Adipose tissue (tissue), 3 donors: ENCODE data around the gene CATSPERB. TPM values are rescaled to one million over a fixed set of nuclear protein-coding genes. Genes with fewer than 3 reads are reported as not detected.
"Not testable (repeated sequence)": the region's sequence is repeated elsewhere in the genome, so short reads cannot be mapped to it uniquely, and the experiment has no call there.

Experiments
- H3K27ac ChIP-seq: one replicate; pipeline ENCODE4 v1.5.1; 2013; ENCODE audit warnings: low read depth, low read length
- WGBS, 3 donors: extraction: QIAGEN DNeasy Blood & Tissue Kit; methylation state at CpG; one replicate each; pipeline ENCODE4 v1.1.7; 2013; 5-methylcytosine and 5-hydroxymethylcytosine counted together
- polyA plus RNA-seq, 3 donors: library from polyadenylated mRNA; stranded (reverse); fragments of 200-250 nt; gene quantifications; one replicate each; pipeline ENCODE4 v1.2.3, GENCODE V29; 2013
- donor health status: healthy with polysubstance abuse.
- donor health status: Bipolar disorder and iron deficiency.
- donor health status: healthy.

CATSPERB gene
- polyA plus RNA-seq, 3 donors = 0.45 to 11.4 (median 0.56) TPM

GRCh38 chr14:91739867-91740266 lies 8.0 kb upstream of the CATSPERB start:
- 93 to 97% (median 96%) methylated on average over 2 of the region's 2 CpGs for WGBS, 3 donors
- H3K27ac ChIP-seq = not testable (repeated sequence)

- WGBS, 3 donors = 95 to 99% (median 97%) methylated on average over 5 of the region's 5 CpGs
- H3K27ac ChIP-seq = no peak overlapping the region
Measured at GRCh38 chr14:91737619-91738018, 5.7 kb upstream of the CATSPERB start.

GRCh38 chr14:91732859-91733477 lies 1.1 kb upstream of the CATSPERB start:
- no peak overlapping the region for H3K27ac ChIP-seq
- WGBS, 3 donors = 39 to 49% (median 43%) methylated on average over 2 of the region's 2 CpGs

- WGBS, 3 donors = 59 to 85% (median 80%) methylated on average over 5 of the region's 5 CpGs
- no peak overlapping the region for H3K27ac ChIP-seq
Measured at GRCh38 chr14:91732439-91732838, 553 bp upstream of the CATSPERB start.

- 35 to 95% (median 89%) methylated on average over 2 of the region's 2 CpGs for WGBS, 3 donors
- H3K27ac ChIP-seq = no peak overlapping the region
Measured at GRCh38 chr14:91731018-91731417, 868 bp downstream of the CATSPERB start.

- no peak overlapping the region for H3K27ac ChIP-seq
- 62 to 85% (median 65%) methylated on average over 3 of the region's 3 CpGs for WGBS, 3 donors
Measured at GRCh38 chr14:91729756-91730155, 2.1 kb downstream of the CATSPERB start.

- WGBS, 3 donors = 81 to 84% (median 81%) methylated on average over 4 of the region's 4 CpGs
Measured at GRCh38 chr14:91728616-91729183, 3.2 kb downstream of the CATSPERB start.

GRCh38 chr14:91727121-91727520 lies 4.8 kb downstream of the CATSPERB start:
- 78 to 86% (median 83%) methylated on average over 2 of the region's 2 CpGs for WGBS, 3 donors
- no peak overlapping the region for H3K27ac ChIP-seq

More at GRCh38 chr14:91728616-91729183, 3.2 kb downstream of the CATSPERB start:
- no peak overlapping the region for H3K27ac ChIP-seq

GRCh38 chr14:91723501-91723900 lies 8.4 kb downstream of the CATSPERB start:
- no peak overlapping the region for H3K27ac ChIP-seq
- 82 to 89% (median 86%) methylated on average over 2 of the region's 2 CpGs for WGBS, 3 donors

- no peak overlapping the region for H3K27ac ChIP-seq
Measured at GRCh38 chr14:91722386-91722785, 9.5 kb downstream of the CATSPERB start.

- no peak overlapping the region for H3K27ac ChIP-seq
- WGBS, 3 donors = 68 to 87% (median 77%) methylated on average over 3 of the region's 3 CpGs
Measured at GRCh38 chr14:91719839-91720238, 12.0 kb downstream of the CATSPERB start.

GRCh38 chr14:91716999-91717398 lies 14.9 kb downstream of the CATSPERB start:
- H3K27ac ChIP-seq = no peak overlapping the region
- WGBS, 3 donors = 82 to 100% (median 84%) methylated on average over 1 of the region's 1 CpG

- H3K27ac ChIP-seq = no peak overlapping the region
- 70 to 84% (median 76%) methylated on average over 6 of the region's 6 CpGs for WGBS, 3 donors
Measured at GRCh38 chr14:91714805-91715204, 17.1 kb downstream of the CATSPERB start.

GRCh38 chr14:91708795-91709194 lies 23.1 kb downstream of the CATSPERB start:
- no peak overlapping the region for H3K27ac ChIP-seq
- WGBS, 3 donors = 93 to 100% (median 96%) methylated on average over 3 of the region's 3 CpGs

- H3K27ac ChIP-seq = no peak overlapping the region
Measured at GRCh38 chr14:91706996-91707395, 24.9 kb downstream of the CATSPERB start.

- no peak overlapping the region for H3K27ac ChIP-seq
- WGBS, 3 donors = 63 to 80% (median 78%) methylated on average over 2 of the region's 2 CpGs
Measured at GRCh38 chr14:91694643-91695042, 37.2 kb downstream of the CATSPERB start.

- H3K27ac ChIP-seq = no peak overlapping the region
- WGBS, 3 donors = 42 to 64% (median 50%) methylated on average over 1 of the region's 1 CpG
Measured at GRCh38 chr14:91693346-91693745, 38.5 kb downstream of the CATSPERB start.

- WGBS, 3 donors = 88 to 92% (median 89%) methylated on average over 7 of the region's 7 CpGs
- H3K27ac ChIP-seq = no peak overlapping the region
Measured at GRCh38 chr14:91692075-91692474, 39.8 kb downstream of the CATSPERB start.

- no peak overlapping the region for H3K27ac ChIP-seq
- WGBS, 3 donors = 93 to 98% (median 94%) methylated on average over 1 of the region's 1 CpG
Measured at GRCh38 chr14:91689608-91690007, 42.3 kb downstream of the CATSPERB start.

GRCh38 chr14:91687436-91687835 lies 44.5 kb downstream of the CATSPERB start:
- H3K27ac ChIP-seq = not testable (repeated sequence)
- WGBS, 3 donors = 91 to 93% (median 91%) methylated on average over 4 of the region's 4 CpGs
